Subcutaneous adipose tissue (tissue), 4 donors: ENCODE results near the gene GNLY. TPM values are rescaled to one million over a fixed set of nuclear protein-coding genes. Genes with fewer than 3 reads are reported as not detected.

Experiments
- total RNA-seq, 4 donors: library from RNA; depleted of rRNA; stranded (reverse); fragments of >200 nt; gene quantifications; one replicate each; pipeline ENCODE4 v1.1.0, GENCODE V29; 2016
- TF ChIP-seq, protein P1 (sequence below): fragments of 450-650 bp; IDR thresholded peaks from one replicate; pipeline ENCODE4 v1.5.1; 2016; ENCODE audit warnings: low read depth, mild to moderate bottlenecking, control low read depth, antibody characterized with exemption, moderate library complexity

Gene GNLY
- total RNA-seq, 4 donors from 2014 or later, result 4.6 to 10.0 (median 7.5) TPM

DNA sequence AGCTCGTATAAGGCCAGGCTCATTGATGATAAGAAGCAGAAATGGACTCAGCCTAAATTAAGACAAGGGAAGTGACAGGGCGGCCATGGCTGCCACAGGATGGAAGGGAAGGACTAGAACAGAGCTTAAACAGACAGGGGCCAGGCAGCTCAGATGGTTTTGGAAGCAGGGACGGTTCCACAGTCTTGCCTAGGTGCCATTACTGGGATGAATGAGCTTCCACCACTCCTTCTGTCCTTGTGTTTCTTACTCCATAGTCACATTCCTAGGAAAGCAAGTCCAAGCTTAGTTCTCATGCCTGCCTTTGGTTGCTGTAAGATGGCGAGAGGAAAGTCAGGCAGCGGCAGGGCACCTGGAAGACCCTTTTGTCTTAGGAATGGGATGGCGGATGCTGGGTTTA lies 11.9 kb downstream of the GNLY start:
- TF ChIP-seq, protein P1, sequence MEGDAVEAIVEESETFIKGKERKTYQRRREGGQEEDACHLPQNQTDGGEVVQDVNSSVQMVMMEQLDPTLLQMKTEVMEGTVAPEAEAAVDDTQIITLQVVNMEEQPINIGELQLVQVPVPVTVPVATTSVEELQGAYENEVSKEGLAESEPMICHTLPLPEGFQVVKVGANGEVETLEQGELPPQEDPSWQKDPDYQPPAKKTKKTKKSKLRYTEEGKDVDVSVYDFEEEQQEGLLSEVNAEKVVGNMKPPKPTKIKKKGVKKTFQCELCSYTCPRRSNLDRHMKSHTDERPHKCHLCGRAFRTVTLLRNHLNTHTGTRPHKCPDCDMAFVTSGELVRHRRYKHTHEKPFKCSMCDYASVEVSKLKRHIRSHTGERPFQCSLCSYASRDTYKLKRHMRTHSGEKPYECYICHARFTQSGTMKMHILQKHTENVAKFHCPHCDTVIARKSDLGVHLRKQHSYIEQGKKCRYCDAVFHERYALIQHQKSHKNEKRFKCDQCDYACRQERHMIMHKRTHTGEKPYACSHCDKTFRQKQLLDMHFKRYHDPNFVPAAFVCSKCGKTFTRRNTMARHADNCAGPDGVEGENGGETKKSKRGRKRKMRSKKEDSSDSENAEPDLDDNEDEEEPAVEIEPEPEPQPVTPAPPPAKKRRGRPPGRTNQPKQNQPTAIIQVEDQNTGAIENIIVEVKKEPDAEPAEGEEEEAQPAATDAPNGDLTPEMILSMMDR, result no peak

DNA sequence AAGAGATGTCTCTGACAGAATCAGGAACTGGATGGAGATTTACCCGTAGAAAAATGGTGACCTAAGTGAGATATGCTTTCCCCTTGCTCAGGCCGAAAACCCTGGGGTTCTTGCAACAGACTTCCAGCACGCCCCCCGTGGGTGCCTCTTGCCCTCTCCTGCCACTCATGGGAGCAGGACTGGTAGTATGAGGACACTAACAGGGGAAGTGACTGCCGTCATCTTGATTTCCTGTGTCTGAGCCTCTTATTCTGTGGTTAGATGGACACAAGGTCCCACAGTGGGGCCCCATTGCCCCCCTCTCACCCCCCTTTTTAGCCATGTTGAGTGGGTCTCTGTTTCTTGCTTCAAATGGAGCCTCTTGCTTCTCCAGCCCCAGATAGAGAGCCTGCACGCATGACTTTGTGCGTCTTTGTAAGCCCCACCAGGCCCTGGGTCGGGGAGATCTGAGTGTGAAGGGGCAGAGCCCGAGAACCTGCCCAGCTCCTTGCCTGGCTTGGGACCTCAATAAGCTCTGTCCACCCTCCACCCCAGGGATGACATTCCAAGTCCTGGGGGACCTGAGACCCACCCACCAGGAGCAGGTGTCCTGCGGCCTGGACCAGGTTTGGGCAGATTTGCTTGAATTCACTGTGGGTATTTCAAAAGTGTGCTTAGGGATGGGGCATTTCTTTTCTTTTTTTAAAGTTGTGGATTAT lies 12.6 kb downstream of the GNLY start:
- TF ChIP-seq, protein P1, result no peak

DNA sequence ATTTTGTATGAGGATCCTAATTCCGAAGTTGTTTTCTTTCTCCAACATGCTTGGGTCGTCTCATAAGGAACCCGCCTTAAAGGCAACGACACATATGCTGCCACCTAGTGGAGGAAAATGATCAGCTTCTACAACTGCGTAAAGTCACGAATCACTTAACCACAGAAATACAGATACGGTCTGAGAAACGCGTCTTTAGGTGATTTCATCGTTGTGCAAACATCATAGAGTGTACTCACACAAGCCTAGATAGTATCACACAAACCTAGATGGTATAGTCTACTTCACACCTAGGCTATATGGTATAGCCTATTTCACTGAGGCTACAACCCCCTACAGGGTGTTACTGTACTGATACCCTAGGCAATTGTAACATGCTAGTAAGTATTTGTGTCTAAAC lies 13.1 kb downstream of the GNLY start:
- TF ChIP-seq, protein P1, result no peak

GRCh38 chr2:85708641-85709040 lies 14.5 kb downstream of the GNLY start:
- TF ChIP-seq, protein P1, result no peak

DNA sequence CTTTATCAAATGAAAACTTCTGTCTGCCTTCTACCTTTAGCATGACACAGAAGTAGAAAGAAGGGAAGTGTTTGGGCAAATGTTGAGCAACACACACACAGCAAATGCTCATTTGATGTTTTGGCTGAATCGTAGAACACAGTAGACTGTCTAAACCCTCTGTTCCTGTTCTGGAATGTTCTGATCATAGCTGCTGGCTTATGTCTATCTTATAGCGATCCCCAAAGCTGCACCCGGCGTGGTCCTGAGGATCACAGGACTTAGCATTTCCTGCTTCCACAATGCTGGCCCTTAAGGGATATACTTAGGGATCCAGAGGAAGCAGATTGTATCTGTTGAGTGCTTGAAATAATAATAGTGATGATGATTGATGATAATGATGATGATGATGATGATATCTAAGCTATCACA lies 15.2 kb downstream of the GNLY start:
- TF ChIP-seq, protein P1, result no peak

- TF ChIP-seq, protein P1, result no peak
Observed at GRCh38 chr2:85710687-85711577, 16.8 kb downstream of the GNLY start.

- TF ChIP-seq, protein P1, result no peak
Observed at GRCh38 chr2:85711578-85712060, 17.5 kb downstream of the GNLY start.
